ENCODE measurements around the gene PPM1D.

GRCh38 chr17:60555786-60556185, 44.2 kb upstream of the PPM1D start:
- TF ChIP-seq, protein P1, sequence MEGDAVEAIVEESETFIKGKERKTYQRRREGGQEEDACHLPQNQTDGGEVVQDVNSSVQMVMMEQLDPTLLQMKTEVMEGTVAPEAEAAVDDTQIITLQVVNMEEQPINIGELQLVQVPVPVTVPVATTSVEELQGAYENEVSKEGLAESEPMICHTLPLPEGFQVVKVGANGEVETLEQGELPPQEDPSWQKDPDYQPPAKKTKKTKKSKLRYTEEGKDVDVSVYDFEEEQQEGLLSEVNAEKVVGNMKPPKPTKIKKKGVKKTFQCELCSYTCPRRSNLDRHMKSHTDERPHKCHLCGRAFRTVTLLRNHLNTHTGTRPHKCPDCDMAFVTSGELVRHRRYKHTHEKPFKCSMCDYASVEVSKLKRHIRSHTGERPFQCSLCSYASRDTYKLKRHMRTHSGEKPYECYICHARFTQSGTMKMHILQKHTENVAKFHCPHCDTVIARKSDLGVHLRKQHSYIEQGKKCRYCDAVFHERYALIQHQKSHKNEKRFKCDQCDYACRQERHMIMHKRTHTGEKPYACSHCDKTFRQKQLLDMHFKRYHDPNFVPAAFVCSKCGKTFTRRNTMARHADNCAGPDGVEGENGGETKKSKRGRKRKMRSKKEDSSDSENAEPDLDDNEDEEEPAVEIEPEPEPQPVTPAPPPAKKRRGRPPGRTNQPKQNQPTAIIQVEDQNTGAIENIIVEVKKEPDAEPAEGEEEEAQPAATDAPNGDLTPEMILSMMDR (conservative IDR thresholded peaks at IDR 0.05; ENCODE audit: low read length) = no peak
- TF ChIP-seq EZH2phosphoT487 (IDR thresholded peaks at IDR 0.05; ENCODE audit: borderline replicate concordance, low read depth, low read length) = no peak
